ENCODE data around the gene RND3. TPM values are rescaled to one million over a fixed set of nuclear protein-coding genes. Genes with fewer than 3 reads are reported as not detected.

Gene RND3
- polyA plus RNA-seq (2012; ENCODE audit: insufficient read depth, insufficient read length, low read depth): 49.1 TPM

- Histone ChIP-seq H3K4me1 (no peaks in the 10 kb centered on the region), H3K9me3 (no peaks in the 10 kb centered on the region), H3K4me3 (ENCODE audit: low read depth, low read length) (peak within 1 kb of the TSS; percentile 90), H3K36me3 (peaks cover 10% of the 10 kb centered on the region; the same call in 1 of the 2 replicates), H3K27me3 (no peaks in the 10 kb centered on the region)
- peak; percentile 91 for DNase-seq
- peak; percentile 68 for TF ChIP-seq CTCF (IDR thresholded peaks at IDR 0.05; ENCODE audit: low read depth, low read length)
Measured at GRCh38 chr2:150487537-150488429, at the start of gene RND3. Gene RND3 (minus strand): TSS chr2:150487667. CDS start chr2:150487417, 250 bp downstream.

GRCh38 chr2:150535176-150535575, 47.7 kb upstream of the RND3 start:
- no peaks in the 10 kb centered on the region for H3K4me1 ChIP-seq
- no peaks in the 10 kb centered on the region for H3K27me3 ChIP-seq
- no peak overlapping the region for H3K4me3 ChIP-seq (ENCODE audit: low read depth, low read length)
- no peak for DNase-seq
- TF ChIP-seq CTCF (IDR thresholded peaks at IDR 0.05; ENCODE audit: low read depth, low read length): no peak
- H3K36me3 ChIP-seq: no peaks in the 10 kb centered on the region
- no peaks in the 10 kb centered on the region for H3K9me3 ChIP-seq

- H3K9me3 ChIP-seq: no peaks in the 10 kb centered on the region
- H3K4me3 ChIP-seq (ENCODE audit: low read depth, low read length): no peak overlapping the region
- TF ChIP-seq CTCF (IDR thresholded peaks at IDR 0.05; ENCODE audit: low read depth, low read length): no peak
- no peaks in the 10 kb centered on the region for H3K36me3 ChIP-seq
- no peak for DNase-seq
- H3K4me1 ChIP-seq: no peaks in the 10 kb centered on the region
- H3K27me3 ChIP-seq: no peaks in the 10 kb centered on the region
Measured at GRCh38 chr2:150532879-150533278, 45.4 kb upstream of the RND3 start.

- Histone ChIP-seq H3K4me3 (ENCODE audit: low read depth, low read length) (no peak overlapping the region), H3K9me3 (no peaks in the 10 kb centered on the region), H3K27me3 (no peaks in the 10 kb centered on the region), H3K36me3 (no peaks in the 10 kb centered on the region), H3K4me1 (no peaks in the 10 kb centered on the region)
- no peak for TF ChIP-seq CTCF (IDR thresholded peaks at IDR 0.05; ENCODE audit: low read depth, low read length)
- no peak for DNase-seq
Measured at GRCh38 chr2:150532020-150532419, 44.6 kb upstream of the RND3 start.

DNA sequence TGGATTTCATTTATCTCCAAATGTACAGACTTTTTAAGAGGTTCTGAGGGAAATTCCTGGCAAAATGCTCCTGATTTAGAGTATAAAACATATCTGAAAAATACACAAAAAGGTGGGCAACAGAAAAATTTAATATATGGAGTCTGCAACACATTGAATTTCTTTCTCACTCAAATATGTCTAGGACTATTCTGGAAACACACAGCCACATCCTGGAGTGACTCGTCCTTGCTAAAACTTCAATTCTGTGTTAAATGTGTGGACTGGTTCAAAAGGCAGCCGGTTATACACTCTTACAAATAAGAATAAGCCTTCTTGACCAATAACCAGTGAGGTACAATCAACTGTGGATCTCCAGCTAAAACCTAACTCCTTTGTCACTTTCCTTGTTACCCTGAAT, 44.1 kb upstream of the RND3 start:
- H3K27me3 ChIP-seq: no peaks in the 10 kb centered on the region
- H3K36me3 ChIP-seq: no peaks in the 10 kb centered on the region
- H3K9me3 ChIP-seq: no peaks in the 10 kb centered on the region
- no peak overlapping the region for H3K4me3 ChIP-seq (ENCODE audit: low read depth, low read length)
- H3K4me1 ChIP-seq: no peaks in the 10 kb centered on the region
- no peak for TF ChIP-seq CTCF (IDR thresholded peaks at IDR 0.05; ENCODE audit: low read depth, low read length)
- no peak for DNase-seq

- Histone ChIP-seq H3K36me3 (no peaks in the 10 kb centered on the region), H3K9me3 (no peaks in the 10 kb centered on the region), H3K4me3 (ENCODE audit: low read depth, low read length) (no peak overlapping the region), H3K4me1 (no peaks in the 10 kb centered on the region), H3K27me3 (no peaks in the 10 kb centered on the region)
- no peak for TF ChIP-seq CTCF (IDR thresholded peaks at IDR 0.05; ENCODE audit: low read depth, low read length)
- no peak for DNase-seq
Measured at GRCh38 chr2:150530168-150530567, 42.7 kb upstream of the RND3 start.

All from BE2C (cell line).